HG03039 (cell line): ENCODE data around the gene ABCC4.

Source experiments
- ATAC-seq: cut with Tn5 transposase; IDR thresholded peaks from one replicate; pipeline ENCODE4 v1.9.1; 2021; ENCODE audit warnings: mild to moderate bottlenecking, moderate library complexity; ENCODE audit not compliant: unreplicated experiment

The ABCC4 gene

DNA sequence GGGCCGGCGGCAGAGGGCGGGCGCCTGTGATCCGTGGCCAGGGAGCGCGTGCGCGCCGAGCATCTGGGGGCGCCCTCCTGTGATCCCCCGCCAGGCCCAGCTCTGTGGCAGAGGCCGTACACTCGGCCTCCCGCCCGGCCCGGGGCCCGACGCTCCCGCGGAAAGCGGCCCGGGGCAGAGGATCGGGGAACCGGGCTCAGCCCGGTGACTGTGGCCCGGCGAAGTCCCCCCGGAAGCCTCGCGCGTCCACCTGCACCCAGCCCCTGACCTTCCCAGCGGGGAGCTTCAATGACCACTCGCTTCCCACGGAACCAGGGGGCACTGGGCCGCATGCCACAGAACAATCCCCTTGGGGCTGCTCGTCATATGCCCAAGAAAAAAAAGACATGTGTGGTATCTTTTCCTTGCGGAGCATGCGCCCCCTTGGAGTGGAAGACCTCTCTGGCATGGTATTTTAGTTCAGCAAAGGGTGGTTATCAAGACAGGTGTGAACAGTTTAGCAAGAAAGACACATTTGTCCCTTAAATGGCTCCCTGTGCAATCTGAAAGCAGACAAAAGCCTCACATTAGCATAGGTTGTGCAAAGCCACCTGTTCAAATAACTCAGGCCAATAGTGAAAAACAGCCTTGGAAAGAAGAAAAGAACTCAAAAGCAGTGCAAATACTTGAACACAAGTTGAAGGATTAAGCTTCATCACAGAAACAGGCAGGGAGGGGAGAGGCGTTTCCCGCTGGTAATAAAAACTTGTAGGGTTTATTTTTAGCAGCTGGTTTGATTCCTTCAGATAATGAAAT is 298.0 kb downstream of the ABCC4 start:
- ATAC-seq = no peak

GRCh38 chr13:95002126-95002525 is 299.1 kb downstream of the ABCC4 start:
- no peak for ATAC-seq

- ATAC-seq = no peak
Observed at GRCh38 chr13:94999871-95000270, 301.4 kb downstream of the ABCC4 start.

- no peak for ATAC-seq
Observed at GRCh38 chr13:94997126-94997525, 304.1 kb downstream of the ABCC4 start.

GRCh38 chr13:94996445-94996844 is 304.8 kb downstream of the ABCC4 start:
- ATAC-seq = no peak

DNA sequence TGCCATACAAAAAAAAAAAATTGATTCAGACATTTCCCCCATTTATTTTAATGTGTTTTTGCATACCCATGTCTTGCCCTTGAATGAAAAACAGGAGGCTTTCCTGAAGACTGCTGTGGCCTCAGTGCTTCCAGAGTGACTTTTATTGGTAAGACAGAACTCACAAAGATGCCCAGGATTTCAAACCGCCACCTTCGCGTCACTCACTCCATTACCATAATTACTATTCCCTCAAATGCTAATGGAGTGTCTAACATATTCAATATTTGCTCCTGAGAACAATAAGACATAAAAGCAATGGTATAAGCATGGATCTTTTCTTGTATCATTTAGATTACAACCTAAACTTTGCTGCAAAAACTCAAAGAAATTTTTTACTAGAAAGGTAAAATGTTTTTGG is 306.7 kb downstream of the ABCC4 start:
- ATAC-seq = no peak

DNA sequence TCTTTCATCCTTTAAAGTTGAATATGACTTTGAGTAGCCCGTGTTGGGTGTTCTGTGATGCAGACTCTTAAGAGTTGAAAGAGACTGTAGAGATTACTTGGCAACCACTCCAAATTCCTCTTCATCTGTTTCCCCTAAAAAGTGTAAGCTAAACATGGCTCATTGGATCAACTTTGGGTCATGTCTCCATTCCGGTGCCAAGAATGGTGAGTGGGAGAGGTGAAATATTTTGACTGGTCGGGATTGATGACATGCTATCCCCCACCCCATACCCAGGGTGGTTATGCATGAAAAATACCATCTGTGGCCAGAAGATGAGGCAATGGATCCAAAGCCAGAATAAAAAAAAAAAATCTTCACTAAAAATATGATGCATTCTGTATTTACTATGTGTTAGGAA is 307.6 kb downstream of the ABCC4 start:
- no peak for ATAC-seq

- no peak for ATAC-seq
Observed at GRCh38 chr13:94992036-94992960, 309.0 kb downstream of the ABCC4 start.

DNA sequence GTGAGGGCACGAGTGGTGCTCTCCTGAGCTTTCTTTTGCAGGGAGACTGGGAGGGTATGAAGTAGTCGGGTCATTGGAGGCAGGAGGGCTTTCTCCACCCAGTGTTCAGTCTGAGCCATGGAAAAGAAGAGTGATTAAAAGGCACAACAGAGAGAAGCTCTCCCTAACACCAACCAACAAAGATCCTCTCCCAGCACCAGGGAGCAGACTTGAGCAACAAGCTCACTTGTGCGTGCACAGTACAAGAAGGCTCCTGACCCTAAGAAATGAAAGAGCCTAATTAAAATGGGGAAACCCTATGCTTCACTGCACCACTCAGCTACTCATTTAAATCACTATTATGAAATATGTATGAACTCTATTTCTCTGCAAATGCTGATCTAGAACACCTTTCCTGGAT is 312.6 kb downstream of the ABCC4 start:
- ATAC-seq = no peak

GRCh38 chr13:94987869-94988268 is 313.4 kb downstream of the ABCC4 start:
- ATAC-seq = no peak

- ATAC-seq = no peak
Observed at GRCh38 chr13:94987081-94987480, 314.2 kb downstream of the ABCC4 start.

DNA sequence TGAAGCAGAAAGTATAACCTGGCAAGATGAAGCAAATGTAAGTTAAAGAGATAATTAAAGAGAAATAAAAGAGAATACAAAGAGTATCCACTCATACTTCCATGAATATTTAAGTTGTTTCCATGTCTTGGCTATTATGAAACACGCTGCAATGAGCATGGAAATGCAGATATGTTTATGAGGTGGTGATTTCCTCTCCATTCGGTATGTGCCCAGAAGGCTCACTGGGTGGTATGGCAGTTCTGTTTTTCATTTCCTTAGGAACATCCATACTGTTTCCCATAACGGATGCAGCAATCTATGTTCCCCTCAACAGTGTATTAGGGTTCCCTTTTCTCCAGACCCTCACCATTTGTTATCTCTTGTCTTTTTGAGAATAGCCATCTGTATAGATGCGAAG is 316.3 kb downstream of the ABCC4 start:
- no peak for ATAC-seq

- ATAC-seq = no peak
Observed at GRCh38 chr13:94978516-94978915, 322.7 kb downstream of the ABCC4 start.

- ATAC-seq = no peak
Observed at GRCh38 chr13:94974015-94974951, 327.0 kb downstream of the ABCC4 start.

- no peak for ATAC-seq
Observed at GRCh38 chr13:94972262-94972661, 329.0 kb downstream of the ABCC4 start.
